ENCODE measurements around the gene GTSE1.

GTSE1 gene

DNA sequence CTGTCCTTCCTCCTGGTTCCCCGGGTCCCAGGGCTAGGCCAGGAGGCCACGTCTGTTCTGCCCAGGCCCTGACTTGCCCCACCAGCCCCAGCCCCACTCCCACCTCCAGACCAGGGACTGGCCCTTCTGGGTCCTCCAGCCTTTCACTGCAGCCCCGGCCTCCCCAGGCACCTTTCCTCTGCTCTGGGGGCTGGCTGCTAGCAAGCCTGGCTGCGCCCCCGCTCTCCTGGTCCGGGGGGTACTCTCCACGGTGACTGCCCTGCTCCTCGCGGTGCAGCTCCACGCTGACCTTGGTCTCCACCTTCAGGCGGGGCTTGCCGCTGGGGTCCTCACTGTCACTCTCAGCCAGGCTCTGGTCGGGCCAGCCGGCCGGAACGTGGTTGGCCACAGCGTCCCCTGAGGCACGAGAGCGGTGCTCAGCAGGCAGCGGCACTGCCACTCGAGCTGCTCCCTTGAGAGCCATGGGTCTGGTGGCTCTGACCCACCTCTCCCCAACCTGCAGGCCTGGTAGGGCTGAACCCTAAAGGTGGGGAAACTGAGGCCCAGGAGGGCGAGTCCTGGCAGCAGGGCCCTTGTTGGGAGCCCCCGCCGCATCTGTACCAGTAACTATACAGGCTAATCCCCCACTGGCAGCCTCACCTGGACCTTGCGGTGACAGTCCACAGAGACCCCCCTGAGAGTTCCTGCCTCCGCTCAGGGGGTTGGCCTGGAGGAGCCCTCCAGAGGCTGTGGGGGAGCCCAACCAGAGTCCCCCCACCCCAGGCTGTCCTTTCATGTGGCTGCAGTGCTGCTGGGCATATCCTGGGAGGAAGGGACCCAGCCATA lies 67.9 kb downstream of the GTSE1 start:
- DNase-seq (ENCODE audit: low read depth in 2 of 2), result no peak

DNA sequence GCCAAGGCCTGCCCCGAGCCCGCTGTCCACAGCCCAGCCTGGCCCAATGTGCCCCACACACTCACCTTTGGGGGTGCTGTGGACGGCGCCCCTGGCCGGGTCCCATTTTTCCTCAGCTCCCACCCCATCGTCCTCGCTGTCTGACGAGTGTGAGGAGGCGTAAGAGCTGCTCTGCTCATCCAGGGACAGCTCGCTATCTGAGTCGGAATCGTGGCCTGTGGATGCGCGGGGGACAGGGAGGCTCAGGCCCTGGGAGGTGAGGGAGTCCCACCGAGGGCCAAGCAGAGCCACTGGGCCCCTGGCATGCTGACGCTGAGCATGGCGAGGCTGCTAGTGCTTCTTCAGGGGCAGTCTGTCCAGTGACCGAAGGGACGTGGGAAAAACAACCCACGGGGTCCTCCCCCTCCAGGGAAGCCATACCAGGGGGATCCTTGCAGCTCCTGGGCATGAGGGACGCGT lies 68.5 kb downstream of the GTSE1 start:
- DNase-seq (ENCODE audit: low read depth in 2 of 2), result no peak

DNA sequence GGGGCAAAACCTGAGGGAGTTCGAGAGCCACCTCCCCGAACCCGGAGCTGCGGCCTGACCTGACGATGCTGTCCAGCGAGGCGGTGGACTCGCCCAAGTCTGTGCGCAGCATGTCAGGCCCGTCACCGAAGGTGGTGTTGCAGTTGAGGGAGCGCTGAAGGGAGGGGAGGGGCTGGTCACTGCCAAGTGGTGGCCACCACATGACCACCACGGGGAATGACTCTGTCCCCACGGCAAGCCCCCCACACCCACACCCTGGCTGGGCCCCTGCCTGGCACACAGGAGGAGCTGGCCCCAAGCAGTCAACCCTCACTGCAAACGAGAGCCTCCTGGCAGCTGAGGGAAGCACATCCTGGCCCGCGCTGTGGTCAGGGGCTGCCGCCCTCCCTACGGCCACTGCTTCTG lies 69.7 kb downstream of the GTSE1 start:
- DNase-seq (ENCODE audit: low read depth in 2 of 2), result no peak

DNA sequence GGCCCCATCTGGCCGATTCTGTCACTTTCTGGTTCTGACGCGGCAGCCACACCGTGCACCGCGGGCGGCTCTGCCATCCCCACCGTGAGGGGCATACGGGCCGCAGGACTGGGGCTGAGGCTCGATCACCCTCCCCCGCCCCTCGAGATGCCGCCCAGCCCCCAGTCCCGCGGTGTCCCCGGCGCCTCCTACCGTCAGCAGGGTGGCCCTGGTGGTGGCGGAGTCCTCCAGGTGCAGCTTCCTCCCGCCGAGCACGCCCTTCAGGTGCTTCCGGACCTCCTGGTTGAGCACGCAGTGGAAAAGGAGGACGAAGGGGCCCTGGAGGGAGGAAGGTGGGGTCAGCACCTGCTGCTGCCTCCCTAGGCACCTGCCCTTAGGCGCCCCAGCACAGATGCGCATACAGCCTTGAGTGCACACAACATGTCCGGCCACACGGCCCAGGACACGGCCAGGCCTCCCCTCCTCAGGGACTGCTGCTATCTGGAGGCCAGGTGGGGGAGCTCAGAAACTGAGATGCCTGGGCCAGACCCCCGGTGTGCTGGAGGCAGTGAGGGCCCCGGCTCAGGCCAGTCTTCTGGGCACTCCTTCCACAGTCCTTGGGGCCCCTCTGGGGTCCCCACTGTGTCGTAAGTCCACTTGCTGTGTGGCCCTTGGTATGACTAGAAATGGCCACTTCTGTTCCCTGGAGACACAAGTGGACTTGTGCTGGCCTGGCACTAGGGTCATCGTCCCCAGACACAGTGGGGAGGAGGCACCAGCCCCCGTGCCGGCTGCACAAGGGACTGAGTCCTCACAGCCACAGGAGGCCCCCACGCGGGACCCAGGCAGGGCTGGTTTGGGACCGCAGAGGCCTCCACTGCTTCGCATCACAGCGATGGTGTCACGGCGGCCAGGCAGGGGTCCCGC lies 70.4 kb downstream of the GTSE1 start:
- DNase-seq (ENCODE audit: low read depth in 2 of 2), result no peak

DNA sequence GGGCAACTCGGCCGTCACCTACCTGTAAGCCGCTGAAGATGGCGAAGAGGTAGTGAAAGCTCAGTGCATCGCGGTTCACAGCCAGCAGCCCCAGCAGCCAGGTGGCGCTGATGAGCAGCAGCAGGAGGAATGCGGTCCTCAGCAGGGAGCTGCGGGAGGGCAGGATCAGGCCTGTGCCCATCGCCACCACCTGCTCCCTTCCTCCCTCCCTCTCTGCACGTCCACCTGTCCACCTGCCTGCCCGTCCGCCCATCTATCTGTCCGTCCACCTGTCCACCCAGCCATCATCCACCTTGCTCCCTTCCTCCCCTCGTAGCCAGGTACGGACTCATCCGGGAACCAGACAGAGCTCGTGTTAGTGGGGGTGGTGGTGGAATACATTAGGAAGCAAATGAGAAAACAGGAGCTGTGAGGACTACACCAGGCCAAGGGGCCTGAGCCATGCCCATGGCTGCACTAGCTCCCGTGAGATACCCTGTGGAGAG lies 71.1 kb downstream of the GTSE1 start:
- peak; percentile 33 to 63 for DNase-seq (ENCODE audit: low read depth in 2 of 2)

DNA sequence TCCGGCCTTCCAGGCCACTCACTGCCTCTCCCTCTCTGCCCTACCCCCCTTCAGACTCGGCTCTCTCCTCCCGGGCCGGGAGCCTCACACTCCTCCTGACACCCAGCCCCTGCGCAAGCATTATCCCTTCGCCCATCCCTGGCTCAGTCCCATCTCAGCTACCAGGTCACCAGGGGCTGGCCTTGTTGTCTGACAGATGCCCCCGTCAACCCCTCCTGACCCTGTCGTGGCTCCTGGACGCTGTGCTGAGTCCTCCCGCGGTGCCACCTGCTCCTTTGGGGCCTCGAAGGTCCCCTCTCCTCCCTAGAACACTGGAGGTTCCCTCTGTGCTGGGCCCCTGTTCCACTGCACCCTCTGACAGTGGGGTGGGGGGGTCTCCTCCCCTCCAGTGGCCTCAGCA lies 71.8 kb downstream of the GTSE1 start:
- no peak for DNase-seq (ENCODE audit: low read depth in 2 of 2)

DNA sequence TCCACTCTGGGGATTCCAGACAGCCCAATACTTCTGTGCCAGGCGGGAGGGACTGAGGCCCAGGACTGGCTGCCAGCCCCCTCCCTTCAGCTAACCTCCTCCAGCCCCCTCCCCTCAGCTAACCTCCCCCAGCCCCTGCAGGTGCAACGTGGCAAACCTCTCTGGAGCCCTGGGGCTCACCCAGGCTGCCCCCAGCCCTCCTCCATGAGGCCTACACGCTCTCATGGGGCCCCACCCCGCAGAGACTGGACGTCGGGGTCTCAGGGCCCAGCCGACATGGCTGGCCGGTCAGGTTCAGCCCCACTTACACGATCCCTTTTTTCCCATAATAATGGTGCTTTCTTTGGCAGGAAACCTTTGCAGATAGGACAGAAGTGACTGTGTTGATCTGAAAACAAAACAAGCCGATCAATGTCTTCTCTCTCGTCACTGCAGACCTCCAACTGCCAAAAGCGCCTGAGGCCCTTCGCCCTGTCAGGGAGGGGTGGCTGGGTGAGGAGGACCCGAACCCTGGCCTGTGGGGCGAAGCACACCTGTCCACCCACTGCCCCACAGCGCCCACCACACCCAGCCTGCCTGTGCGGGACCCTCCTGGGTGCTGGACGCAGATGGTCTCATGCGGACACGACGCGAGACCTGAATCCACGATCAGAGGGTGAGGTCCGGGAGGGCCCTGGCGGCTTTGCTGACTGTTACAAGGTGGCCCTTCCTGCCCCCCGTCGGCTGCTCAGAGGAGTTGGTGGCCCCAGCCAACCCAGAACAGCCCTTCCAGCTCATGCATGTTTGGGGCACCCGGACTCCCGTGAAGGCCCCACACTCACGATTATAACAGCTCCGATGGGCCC lies 72.4 kb downstream of the GTSE1 start:
- DNase-seq (ENCODE audit: low read depth in 2 of 2), result no peak

DNA sequence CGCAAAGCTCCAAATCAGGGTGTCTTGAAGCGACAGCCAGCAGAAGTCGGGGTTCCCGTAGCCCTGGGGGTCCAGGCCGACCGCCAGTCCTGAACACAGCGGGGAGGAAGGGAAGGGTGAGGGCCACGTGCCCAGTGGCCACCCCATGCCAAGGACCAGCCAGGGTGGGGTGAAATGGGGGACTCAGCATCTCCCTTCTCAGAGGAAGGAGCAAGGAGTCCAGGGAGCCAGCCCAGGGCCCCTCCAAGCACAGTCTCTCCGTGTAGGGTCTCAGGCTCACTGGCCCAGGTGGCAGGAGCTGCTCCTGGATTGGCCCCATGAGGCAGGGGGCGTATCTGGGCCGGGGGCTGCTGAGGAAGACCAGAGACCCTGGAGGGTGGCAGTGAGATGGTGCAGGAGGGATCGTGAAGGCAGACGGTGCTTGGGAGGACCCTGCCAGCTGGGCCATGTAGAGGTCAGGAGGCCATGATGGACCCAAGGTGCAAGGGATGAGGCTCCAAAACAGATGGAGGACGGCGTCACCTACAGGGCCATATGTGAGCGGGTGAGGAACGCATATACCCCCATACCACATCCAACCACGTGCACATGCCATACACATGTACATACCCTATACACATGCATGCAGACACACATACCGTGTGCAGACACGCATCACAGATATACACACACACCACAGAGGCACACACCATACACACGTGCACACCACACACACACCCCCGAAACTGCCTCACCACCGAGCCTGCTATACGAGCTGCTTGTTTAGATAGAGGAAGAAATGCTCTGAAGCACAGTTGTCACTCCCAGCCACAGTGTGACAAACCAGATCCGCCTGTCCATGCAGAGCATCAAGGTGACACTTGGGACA lies 73.3 kb downstream of the GTSE1 start:
- DNase-seq (ENCODE audit: low read depth in 2 of 2), result no peak

DNA sequence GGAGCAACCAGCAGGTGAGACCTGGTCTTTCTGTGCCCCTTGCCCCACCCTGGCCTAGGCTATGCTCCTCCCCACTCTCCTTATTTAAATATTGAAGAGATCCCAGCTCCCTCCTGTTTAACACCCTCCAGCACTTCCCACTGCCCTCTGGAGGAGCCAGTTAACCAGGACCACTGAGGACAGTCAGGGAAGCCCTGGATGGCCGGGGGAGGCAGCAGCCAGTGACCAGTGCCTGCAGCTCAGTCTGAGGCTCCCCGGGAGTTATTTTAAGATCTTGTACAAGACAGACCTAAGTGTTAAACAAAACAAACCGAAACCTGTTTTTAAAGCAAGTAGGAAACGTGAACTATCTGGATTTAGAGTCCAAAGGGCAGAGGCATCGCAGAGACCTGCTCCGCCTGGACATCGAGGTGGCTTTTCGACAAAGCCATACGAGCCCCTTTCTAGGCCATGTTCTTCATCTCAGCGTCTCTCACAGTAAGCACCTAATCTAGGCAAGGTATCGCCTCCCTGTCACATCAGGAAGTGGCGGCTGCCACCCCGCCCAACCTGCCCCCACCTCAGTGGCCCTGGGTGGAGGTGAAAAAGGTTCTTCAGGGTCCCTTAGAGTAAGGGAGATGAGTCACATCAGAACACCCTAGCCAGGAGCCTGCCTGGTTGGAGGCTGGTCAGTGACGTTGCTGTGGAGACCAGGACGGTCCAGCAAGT lies 74.1 kb downstream of the GTSE1 start:
- DNase-seq (ENCODE audit: low read depth in 2 of 2), result no peak

DNA sequence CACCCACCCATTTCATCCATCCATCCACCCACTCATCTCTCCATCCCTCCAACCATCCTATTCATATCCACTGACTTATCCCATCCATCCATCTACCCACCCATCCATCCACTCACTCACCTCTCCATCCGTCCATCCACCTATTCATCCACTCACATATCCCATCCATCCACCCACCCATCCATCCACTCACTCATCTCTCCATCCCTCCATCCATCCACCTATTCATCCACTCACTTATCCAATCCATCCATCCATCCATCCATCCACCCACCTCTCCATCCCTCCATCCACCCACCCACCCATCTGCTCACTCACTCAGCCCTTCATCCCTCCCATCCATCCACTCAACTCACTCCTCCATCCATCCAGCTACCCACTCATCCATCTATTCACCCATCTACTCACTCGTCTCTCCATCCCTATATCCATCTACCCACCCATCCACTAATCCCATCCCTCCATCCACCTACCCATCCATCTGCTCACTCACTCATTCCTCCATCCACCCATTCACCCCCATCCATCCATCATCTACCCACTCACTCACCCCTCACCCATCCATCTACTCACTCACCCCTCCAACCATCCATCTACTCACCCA lies 75.1 kb downstream of the GTSE1 start:
- DNase-seq (ENCODE audit: low read depth in 2 of 2), result no peak

DNA sequence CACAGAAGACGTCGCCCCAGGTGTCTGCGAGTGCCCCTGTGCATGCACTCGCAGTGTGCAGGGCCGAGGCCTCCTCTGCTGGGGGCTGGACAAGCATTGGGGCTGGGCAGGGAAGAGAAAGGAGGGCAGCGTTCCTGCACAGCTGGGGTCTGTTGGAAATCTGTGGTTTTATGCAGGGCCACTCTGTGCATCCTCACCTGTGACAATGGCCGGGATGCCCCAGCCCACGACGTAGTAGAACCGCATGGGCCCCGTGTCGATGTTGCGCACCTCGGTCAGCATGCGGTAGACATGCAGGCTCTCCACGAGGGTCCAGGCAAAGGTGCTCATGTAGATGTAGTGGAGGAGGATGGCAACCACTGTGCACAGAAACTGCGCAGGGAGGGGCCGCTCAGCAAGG lies 76.0 kb downstream of the GTSE1 start:
- DNase-seq (ENCODE audit: low read depth in 2 of 2), result no peak

DNA sequence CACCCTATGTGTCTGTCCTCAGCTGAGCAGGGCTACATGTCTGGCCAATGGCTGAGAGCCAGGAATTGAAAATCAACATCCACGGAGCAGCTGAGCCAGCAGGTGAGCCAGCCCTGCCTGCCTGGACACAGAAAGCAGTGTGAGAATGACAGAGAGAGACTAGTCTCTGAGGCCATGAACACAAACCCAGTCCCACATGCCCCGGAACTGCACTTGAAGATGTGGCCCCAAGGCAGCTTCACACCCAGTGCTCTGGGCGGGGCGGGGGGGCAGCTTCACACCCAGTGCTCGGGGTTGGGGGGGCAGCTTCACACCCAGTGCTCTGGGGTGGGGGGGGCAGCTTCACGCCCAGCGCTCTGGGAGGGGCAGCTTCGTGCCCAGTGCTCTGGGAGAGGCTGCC lies 76.5 kb downstream of the GTSE1 start:
- DNase-seq (ENCODE audit: low read depth in 2 of 2), result no peak

DNA sequence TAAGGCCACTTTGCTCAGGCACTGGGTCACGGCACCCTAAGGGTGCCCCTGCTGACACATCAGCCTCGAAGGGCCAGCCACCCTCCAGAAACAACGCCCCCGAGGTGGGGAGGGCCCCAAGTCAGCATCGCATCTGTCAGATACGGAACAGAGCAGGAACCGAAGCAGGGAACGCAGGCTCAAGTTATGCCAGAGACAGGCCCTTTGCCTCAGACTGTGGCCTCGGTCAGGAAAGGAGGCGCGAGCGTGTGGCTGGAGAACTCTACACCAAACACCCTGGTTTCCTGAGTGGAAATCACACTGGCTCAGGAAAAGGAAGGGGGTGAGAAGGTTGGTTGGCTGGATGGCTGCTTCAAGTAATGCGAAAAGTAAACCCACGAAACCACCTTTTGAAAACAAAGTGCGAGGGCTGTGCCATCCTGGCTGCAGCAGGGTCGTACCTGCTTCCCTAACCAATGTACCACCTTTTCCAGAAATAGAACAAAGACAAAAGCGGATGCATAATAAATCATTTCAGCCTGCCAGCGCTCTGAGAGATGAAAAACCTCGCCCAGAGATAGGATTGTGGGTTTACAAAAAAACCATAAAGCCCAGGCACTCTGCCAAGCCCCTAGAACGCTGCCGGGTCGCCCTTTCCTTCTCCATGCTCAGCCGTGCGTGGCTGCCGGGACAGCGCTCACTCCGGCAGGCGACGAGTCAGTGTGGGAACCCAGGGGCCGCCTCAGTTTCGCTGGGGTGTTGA lies 77.4 kb downstream of the GTSE1 start:
- no peak for DNase-seq (ENCODE audit: low read depth in 2 of 2)

DNA sequence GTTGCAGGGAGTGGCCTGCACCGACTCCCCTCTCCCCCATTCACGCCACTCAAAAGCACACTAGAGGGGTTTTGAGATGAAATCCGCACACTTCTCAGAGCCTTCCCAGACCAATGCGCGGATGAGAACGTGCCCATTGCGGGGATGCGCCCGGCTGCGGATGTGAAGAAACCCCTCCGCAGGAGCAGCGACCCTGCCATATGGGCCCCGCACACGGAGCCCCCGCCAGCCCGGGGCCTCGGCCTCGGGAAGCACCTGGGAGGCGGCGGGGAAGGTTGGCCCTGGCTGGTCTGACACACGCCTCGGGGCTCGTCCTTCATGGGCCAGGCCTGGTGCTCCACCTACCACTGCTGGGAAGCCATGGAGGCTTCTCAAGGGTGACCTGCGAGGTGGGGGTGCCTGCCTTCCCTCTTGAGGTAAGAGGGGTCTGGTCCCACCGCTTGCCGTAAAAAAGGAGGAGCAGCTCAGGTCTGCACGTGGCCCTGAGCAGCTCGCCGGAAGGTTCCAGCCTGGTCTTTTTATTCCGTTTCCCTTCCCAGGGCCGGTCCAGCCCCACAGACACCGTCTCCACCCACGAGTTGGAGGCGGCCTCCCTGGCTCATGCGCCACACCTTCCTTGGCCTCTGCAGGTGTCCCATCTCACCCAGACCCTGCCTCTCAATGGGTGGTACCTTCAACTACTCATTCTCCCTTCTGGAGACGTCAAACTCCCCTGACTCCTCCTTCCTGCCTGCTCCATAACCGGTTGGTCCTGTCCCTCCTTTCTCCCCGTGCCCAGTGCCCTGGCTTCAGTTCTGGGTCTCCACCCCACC lies 78.2 kb downstream of the GTSE1 start:
- no peak for DNase-seq (ENCODE audit: low read depth in 2 of 2)

DNA sequence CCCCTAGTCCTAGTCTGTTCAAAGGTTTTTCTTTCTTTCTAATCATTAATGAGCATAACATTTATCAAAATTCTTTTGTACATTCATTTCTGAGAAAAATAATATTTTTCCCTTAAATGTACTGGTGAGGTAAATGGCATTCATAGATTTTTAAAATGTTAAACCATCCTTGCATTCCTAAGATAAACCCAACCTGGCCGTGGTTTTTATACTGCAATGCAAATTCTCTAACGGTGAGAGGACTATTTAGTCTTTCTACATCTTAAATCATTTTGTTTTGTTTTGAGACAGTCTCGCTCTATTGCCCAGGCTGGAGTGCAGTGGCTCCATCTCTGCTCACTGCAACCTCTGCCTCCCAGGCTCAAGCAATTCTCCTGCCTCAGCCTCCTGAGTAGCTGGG lies 79.4 kb downstream of the GTSE1 start:
- DNase-seq (ENCODE audit: low read depth in 2 of 2), result no peak

DNA sequence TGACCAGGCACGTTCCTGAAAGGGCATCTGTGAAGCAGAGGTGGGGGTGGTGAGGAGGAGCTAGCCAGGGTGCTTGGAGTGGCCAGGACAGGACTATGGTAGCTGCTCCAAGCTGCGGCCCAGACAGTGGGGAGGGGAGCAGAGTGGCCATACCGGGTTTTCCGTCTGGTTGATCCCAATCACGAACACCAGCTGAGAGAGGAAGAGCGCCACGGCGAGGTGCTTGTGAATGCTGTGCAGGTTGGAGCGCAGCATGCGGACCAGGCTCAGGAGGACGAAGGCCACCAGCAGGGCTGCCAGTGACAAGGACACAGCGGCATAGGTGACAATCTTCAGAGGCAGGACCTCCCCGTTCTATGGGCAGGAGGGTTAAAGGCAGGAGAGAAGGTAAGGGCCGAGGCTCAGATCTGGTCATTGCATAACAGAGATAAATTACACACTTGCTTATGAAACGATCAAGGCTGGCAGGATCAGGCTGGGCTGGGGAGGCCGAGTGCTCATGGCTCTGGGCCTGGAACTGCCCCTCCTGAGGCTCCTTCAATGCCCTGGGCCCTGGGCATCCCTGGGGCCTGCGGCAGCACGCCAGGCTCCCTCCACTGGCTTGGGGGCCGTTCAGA lies 80.3 kb downstream of the GTSE1 start:
- DNase-seq (ENCODE audit: low read depth in 2 of 2), result no peak

DNA sequence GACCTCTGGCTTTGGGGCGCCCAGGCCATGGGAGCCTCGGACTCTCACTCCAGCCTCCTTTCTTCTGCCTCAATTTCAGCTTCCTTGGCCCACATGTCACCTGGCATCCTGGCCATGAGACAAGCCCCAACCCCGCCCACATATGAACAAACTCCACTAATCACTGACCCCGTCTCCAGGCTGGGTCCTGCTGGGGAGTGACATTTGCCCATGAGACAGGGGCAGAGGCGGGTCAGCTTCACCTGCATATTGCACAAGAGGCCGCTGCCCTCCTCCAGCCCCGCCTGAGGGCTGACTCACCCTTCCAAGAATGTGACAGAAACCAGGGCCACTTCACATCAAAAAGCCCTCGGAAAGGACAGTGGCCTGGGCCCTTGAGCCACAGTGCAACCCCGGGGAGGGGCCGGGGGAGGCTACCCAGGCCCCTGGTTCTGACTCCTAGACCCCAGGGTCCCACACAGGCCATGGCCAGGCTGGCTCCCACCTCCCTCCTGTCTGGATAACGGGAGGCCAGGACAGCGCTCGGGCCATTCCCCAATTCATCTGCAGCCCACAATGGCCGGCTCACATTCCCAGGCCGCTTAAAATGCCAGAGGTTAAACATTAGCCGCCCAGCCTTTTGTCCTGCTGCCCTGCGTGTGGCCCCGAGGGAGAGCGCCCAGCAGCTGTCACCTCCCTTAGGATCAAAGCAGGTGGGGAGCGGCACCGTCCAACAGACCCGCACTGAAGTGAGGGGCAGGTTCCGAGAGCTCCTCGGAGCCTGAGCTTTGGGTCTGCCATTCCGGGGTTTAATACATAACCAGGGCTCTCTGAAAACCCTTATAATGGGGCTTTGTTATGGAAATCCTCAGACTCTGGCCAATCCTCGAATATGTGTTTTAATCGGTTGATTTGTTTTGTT lies 81.1 kb downstream of the GTSE1 start:
- DNase-seq (ENCODE audit: low read depth in 2 of 2), result no peak
